HG03060 (cell line): Measurements from ENCODE around the gene VRK2.
"Not testable (repeated sequence)": the region's sequence is repeated elsewhere in the genome, so short reads cannot be mapped to it uniquely, and the experiment has no call there.

Experiments used
- ATAC-seq: cut with Tn5 transposase; IDR thresholded peaks from one replicate; pipeline ENCODE4 v1.9.1; 2021; ENCODE audit warnings: low read depth, moderate number of reproducible peaks; ENCODE audit not compliant: unreplicated experiment

VRK2 gene

DNA sequence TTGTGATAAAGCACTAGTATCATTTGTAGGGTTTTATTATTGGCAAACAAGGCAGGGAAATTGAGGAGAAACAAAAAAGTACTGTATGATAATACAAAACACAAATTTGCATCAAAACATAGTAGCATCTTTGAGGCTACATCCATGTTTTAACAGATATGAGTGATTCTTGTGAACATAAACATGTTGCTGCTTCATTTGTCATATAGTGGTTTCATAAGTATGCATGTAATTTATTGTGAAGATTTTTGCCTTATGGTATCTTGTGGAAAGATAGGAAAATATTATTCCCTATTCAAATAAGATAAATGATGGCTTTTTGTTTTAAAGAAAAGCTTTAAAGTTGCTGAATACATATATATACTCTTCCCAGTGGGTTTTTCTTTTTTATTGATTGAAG lies 60.3 kb downstream of the VRK2 start:
- no peak for ATAC-seq

DNA sequence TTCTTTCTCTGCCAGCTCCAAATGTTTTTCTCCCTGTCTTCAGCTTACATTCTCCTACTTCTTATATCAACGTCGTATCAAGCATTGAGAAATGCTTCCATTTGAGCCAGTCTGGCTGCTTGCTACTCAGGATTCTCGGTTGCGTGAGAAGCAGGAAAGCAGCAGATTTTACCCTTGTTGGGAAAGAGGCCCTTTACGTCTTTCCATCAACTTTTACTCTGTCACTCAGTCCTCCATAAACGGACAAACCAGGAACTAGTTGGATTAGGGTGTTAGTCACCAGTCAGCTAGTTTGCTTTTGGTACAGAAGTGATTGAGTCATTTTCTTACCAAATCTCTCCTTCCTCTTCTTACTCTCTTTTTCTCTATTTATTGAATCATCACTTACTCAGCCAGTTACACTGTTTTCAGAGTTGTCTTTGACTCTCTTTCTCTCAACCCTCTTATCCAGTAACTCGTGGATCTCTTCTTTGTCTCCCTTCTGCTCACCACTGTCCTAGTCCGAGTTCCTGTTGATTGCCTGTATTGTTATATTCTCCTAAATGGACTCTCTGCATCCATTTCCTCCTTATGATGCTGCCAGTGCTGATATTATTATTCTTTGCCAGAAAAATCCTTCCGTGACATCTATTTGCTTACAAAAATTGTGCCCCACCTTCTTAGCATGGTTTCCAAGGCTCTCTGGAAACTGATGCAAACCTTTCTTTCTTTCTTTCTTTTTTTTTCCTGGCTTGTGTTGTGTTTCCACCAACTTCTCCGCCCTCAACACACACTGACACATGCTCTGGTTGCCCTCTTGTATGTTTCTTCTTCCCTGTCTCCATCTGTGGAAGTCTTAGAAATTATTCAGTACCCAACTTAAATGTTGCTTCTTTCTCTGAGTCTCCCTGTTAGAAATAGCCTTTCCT lies 61.5 kb downstream of the VRK2 start:
- ATAC-seq, result no peak

DNA sequence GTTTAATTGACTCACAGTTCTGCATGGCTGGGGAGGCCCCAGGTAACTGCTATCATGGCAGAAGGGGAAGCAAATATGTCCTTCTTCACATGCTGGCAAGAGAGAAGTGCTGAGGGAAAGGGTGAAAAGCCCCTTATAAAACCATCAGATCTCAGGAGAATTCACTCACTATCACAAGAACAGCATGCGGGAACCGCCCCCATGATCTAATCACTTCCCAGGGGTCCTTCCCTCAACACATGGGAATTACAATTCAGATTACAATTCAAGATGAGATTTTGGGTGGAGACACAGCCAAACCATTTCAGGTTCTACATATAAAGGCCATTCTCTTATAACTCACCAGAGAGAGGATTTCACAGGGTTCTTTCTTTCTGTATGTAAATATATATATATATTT lies 62.9 kb downstream of the VRK2 start:
- ATAC-seq, result no peak

GRCh38 chr2:58110765-58111164 lies 64.2 kb downstream of the VRK2 start:
- ATAC-seq, result no peak

- ATAC-seq, result not testable (repeated sequence)
These were observed 67.0 kb downstream of the VRK2 start for GRCh38 chr2:58113563-58113962.

- ATAC-seq, result no peak
These were observed 74.1 kb downstream of the VRK2 start for GRCh38 chr2:58120626-58121229.

DNA sequence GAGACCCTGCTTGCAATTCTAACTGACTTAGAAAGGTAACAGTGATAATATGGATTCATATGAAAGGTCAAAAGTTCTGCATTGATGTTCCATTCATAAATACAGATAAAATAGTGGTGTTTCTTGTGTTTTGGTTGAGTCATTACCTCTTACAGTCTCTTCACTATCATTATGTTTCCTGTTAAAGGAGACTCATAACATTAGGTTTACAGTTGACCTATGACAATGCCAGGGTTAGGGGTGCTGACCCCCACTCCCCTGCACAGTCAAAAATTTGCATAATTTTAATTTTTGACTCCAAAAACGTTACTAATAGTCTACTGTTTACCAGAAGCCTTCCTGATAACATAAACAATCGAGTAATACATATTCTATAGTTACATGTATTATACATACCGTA lies 75.4 kb downstream of the VRK2 start:
- ATAC-seq, result no peak

DNA sequence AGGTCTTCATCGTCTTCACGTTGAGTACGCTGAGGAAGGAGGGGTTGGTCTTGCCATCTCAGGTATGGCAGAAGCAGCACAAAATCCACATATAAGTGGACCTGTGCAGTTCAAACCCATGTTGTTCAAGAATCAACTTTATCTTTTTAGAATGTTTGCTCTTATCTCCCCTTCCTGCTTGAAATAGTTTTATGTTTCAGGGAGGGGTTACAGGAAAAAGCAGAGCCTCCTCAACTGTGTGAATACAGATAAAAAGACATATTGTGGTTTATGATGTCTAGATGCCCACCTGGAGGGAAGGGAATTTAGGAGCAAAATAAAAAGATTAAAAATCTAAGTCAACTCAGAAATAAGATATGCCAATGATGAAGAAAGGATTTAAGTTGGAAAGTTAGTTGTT lies 75.9 kb downstream of the VRK2 start:
- ATAC-seq, result no peak

DNA sequence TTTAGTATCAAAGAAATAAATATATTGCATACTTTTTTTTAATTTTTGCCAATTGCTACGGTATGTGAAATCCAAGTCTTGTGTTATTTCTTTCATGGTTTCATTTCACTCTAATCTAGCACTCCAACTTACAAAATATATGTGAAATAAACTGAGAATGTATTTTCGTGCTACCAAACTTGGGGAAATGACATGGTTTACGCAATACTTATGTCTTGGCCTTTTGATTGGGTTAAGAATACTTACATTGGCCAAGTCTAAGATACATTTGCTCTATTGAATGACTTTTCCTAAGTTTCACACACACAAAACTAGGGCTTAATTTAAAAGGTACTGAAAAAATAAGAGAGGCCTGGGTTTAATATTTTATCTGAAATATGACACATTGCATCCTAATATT lies 80.5 kb downstream of the VRK2 start:
- ATAC-seq, result no peak

GRCh38 chr2:58130238-58130637 lies 83.6 kb downstream of the VRK2 start:
- ATAC-seq, result no peak

- ATAC-seq, result no peak
These were observed 84.8 kb downstream of the VRK2 start for GRCh38 chr2:58131191-58132011.

- ATAC-seq, result no peak
These were observed 86.8 kb downstream of the VRK2 start for GRCh38 chr2:58133395-58133794.

DNA sequence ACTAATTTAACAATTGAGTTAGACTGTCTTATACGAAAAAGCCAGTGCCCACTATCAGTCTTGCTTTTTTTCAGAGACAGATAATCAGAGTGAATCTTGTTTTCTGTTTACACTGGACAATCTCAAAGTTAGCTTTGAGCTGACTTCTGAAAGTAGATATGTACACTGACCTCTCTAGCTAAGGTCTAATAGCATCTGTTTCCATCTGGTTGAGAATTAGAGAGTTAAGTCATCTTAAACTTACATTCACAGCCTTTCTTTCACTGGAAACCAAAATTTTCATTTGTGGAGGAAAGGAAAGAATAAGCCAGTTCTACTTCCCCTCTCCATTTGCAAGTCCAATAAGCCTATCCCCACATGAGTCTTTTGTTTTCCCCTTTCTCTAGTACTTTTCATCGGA lies 89.3 kb downstream of the VRK2 start:
- no peak for ATAC-seq

DNA sequence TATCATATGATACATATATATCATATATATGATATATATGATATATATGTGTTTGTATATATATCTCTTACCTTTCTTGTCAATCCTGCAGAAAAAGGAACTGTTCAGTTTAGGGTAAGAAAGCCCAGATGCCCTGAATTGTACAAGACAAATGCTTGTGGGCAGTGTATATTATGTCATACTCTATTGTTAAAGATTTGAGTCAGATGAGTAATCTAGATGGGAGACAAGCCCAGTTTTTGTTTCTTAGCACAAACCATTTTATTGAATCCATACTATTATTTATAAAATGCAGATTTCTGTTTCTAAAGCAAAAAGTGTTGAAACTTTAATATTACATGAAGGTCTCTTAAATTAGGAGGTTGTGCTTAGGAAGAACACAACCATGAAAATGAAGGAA lies 90.6 kb downstream of the VRK2 start:
- no peak for ATAC-seq

DNA sequence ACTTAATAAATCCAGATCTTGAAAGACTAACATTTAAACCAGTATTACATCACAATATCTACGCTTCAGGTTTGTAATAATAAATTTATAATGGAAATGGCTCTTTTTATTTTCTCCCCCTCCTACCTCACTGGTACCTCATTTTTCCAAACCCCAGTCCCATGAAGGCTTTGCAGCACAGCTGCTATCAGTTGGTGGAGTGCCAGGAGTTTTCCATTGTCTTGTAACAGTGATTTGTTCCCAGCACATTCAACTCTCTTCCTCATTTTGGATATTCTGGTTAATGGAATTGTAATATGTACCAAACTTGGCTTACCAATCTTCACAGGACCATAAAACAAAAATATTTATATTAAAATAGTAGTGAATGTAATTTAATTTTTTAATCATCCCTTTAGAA lies 91.2 kb downstream of the VRK2 start:
- ATAC-seq, result no peak

- ATAC-seq, result no peak
These were observed 91.9 kb downstream of the VRK2 start for GRCh38 chr2:58138396-58139030.

- ATAC-seq, result no peak
These were observed 94.0 kb downstream of the VRK2 start for GRCh38 chr2:58140508-58141072.

GRCh38 chr2:58145769-58146168 lies 99.2 kb downstream of the VRK2 start:
- ATAC-seq, result not testable (repeated sequence)

DNA sequence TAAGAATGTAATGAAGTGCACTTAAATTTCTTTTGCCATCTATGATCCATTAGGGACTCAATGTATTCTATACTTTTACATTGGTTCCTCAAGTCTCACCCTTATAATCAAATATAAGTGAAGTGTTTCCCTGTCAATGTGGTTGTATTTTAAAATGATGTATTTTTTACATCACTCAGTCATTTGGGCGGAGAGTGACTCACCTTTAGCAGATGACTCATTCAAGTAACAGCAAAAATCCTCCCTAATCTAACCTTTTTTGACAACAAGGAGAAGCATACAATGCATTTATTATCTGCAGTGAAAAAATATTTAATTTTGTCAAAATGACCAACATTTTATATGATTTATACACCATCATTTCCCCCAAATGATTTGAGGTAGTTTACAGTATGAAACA lies 100.1 kb downstream of the VRK2 start:
- ATAC-seq, result no peak

DNA sequence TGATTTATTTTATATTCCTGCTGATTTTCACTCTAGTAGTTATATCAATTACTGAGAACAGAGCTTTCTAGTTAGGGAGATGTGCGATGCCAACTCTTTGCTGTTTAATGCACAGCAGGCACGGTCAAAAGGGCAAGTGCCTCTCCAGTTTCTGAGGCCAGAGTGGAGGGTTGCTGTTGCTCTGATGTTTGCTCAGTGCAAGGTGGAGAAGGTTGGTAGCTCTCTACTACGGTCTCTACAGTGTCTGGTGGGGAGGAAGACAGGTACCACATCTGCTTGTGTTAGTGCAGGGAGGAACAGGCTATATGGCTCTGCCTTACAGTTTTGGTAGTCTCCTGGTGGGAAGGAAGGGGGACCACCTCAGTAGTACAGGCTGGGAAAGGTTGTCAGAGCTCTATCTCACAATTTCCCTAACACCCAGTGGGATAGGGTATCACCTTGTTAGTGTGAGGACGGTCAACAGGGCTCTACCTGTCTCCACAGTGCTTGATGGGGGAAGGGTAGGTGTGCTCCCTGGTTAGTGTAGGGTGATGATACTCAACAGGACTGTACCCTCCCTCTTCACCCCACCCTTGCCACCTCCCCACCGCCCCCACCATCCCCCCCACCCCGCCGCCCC lies 108.7 kb downstream of the VRK2 start:
- no peak for ATAC-seq
